OCI-LY3 (cell line): Measurements from ENCODE around the gene IPO11.

Source experiments
- CTCF ChIP-seq: fragments of 200-600, 300-600 bp; sonication (generic); IDR thresholded peaks from 2 replicates; pipeline ENCODE4 v1.5.1; 2014; ENCODE audit warnings: antibody characterized with exemption, low read length, low read depth
- EZH2phosphoT487 ChIP-seq: fragments of 200-600 bp; shearing (Covaris generic); IDR thresholded peaks from 2 replicates; pipeline ENCODE4 v1.6.1; 2018; ENCODE audit warnings: antibody characterized with exemption, mixed run types, low read depth

- TF ChIP-seq CTCF (no peak), EZH2phosphoT487 (no peak)
Measured at GRCh38 chr5:62631909-62632580, 219.5 kb downstream of the IPO11 start.
